GM11168 (cell line): ENCODE results near the gene PRXL2A.

ENCODE experiments used
- in situ Hi-C: fragments of 300-500 bp; cut with MboI; formaldehyde crosslinking; loops from one replicate; pipeline ENCODE4 v1.12.0; 2022; ENCODE audit warnings: low sequenced_read_pairs; ENCODE audit not compliant: unreplicated experiment

Gene PRXL2A

DNA sequence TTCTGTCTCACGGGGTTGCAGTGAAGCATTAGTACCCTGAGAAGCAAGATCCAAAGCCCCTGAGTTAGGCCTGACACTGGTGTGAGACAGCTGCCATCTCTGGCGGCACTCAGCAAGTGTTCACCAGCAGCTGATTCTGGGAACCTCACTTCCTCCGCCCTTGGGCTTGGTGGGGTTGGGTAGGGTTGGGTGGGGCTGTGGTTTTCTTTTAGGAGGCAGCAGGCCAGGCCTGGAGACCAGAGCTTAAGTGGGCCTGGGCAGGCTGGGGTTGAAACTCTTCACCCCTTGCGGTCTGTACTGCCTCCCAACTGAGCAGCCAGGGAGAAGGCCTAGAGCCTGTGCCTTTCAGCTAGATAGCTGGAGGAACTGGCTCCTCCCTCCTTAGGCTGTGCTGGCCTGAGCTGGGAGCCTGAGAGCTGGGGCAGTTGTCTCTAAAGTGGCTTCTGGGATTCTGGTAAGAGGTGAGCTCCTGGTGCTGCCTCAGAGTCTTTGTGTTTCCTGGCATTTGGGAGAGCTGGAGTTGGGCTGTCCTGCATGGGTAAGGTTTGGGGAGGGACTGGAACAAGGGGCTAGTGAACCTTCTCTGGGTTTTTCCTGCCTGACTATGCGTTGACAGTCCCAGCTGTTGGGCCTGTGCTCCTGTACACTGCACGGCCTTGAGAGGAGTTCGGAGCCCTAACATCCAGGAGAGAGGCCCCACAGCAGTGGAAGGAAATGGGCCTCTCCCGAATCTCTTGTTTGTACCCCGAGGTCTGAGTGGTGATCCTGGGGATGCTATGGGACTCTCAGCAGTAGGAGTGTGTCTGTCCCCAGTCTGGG is 50.9 kb downstream of the PRXL2A start:
- in situ Hi-C loops: no loop called here

DNA sequence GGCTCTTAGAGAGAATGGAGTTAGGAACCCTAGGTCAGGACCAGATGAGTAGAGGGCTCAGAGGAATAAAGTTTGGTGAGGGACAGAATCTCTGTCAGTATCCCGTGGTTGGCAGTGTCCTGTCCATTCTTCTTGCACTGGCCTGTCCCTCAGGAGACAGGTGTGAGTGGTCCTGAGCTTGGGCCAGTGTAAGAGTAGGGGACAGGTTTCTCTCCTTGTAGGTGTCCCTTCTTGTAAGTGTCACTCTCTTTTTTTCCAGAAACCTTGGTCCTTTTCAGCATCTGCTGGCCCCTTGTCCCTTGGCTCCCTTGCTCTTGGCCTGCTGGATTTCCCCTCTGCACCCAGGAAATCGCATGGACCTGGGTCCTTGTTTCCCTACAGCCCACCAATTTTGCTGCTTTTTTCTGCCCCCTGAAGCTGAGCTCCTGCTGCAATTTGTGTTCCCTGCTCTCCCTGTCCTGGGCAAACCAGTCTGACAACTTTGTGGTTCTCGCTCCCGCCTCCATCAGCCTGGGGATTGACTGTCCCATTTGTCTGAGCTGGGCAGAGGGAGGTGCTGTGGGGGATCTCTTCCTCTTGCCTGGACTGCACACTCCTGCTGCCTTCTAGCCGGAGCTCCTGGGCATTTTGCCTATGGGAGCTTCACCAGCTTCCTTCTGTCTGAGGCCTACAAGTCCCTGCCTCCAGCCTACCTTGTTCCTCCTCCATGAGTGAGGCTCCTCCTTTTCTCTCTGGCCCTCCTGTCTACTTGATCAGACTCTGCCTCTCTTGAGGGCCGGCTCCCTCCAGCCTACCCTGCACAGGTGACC is 52.3 kb downstream of the PRXL2A start:
- in situ Hi-C loops: no loop called here

DNA sequence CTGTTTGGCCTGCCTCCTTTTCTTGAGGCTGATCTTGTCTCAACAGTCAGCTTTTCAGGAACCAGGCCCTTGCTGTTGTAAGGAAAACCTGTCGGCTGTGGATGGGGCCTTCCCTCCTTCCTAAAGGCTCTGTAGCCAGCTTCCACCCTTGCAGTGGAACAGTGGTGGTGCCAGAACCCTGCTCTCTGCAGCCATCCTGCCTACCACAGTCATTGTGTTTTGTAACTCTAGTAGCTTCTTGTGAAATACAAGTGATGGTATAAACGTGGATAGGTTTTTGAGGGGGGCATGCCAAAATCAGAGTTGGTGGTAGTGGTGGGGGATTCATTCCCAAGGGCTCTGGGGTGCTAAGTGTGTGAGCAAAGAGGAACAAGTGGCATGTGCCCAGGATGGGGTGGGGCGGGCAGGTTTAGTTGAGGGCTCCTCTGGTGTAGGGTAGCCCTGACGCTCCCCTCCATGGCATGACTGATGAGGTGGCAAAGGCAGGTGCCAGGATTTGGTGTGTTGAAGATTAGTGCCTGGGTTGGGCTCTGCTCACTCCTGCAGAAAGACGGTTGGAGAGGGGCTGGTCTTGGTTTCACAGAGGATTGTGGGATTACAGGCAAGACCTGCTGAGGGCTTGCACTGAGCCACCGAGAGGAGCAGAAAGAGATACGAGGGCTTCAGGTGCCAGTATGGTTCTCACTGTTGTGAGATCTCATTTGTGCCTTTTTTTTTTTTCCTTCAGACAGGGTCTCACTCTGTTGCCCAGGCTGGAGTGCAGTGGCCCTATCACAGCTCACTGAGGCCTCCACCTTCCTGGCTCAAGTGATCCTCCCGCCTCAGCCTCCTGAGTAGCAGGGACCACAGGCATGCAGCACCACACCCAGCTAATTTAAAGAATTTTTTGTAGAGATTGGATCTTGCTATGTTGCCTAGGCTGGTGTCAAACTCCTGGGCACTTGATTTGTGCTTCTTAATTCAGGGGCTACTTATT is 53.1 kb downstream of the PRXL2A start:
- in situ Hi-C loops: no loop called here

DNA sequence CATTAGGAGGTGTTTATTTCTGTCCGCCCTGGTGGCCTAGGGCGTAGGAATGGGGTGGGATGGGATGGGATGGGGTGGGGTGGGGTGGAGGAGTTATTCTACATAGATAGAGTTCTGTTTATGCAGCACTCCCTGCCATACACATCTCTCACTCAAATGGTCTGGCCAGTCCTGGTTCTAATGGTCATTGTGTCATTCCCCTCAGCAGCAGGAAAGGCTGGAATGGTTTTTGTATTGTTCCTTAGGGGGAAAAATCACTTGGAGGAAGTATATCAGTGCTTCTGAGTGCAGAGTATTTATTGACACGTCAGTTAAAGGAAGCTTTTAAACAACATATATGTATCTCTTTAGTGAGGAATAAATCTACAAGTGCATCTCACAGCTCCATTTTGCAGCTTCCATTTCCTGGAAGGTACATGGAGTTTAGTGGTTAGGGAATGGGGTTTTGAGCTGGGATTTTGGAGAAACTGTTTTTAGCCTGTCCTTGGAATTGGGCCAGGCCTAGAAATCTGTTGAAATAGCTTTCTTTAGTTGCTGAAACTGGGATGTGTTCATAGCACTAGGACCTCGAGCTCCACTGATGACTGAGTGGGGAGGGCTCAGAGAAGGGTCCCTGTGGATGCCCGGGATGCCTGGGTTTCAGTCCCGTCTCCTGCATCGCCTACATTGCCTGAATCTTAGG is 54.1 kb downstream of the PRXL2A start:
- in situ Hi-C loops: no loop called here

DNA sequence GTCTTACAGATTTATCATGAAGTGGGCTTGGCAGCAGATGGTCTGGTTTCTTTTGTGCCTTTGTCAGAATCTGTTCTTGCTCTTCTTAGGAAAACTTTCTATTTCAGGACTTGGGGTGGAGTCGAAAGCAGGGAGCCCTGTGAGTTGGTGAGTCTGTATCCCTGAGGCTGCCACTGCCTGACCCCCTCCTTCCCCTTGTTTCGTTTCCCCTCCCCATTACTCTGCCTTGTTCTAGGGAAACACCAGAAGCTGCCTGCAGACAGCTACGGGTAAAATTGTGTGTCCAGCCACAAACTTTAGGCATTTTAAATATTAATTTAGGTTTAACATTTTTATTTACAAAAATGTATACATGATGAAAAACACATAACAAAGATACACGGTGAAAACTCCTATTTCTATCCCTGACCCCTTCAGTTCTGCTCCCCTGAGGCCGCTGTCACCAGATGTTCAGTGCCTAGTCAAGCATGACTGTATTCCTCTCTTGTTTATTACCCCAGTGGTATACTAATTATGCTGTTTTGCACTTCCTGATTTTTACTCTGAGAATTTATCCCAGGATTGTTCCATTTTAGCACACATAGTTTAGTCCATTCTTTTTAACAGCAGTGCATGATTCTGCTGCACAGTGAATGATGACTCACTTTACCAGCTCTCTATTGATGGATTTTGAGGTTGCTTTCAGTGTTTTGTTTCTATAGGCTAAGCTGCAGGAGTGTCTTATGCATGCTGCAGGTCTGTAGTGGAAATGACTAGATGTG is 54.8 kb downstream of the PRXL2A start:
- in situ Hi-C loops: no loop called here

DNA sequence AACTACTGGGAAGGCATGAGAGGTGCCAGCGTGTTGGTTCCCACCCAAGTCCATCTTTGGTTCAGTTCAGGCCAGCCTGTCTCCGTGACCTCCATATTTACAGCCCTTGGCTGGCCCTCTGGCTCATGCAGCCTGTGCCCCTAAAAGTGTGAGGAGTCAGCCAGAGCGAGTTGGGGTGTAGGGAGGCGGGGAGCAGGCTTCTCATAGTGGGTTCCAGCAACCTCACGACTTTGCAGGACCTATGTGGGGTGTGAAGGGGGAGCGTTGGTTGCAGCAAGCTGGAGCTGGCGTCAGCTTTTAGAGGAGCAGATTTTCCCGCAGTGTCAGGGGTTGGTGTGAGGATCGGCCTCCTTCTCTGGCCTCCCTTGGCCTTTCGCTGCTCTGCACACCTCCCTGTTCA is 55.5 kb downstream of the PRXL2A start:
- in situ Hi-C loops: no loop called here

DNA sequence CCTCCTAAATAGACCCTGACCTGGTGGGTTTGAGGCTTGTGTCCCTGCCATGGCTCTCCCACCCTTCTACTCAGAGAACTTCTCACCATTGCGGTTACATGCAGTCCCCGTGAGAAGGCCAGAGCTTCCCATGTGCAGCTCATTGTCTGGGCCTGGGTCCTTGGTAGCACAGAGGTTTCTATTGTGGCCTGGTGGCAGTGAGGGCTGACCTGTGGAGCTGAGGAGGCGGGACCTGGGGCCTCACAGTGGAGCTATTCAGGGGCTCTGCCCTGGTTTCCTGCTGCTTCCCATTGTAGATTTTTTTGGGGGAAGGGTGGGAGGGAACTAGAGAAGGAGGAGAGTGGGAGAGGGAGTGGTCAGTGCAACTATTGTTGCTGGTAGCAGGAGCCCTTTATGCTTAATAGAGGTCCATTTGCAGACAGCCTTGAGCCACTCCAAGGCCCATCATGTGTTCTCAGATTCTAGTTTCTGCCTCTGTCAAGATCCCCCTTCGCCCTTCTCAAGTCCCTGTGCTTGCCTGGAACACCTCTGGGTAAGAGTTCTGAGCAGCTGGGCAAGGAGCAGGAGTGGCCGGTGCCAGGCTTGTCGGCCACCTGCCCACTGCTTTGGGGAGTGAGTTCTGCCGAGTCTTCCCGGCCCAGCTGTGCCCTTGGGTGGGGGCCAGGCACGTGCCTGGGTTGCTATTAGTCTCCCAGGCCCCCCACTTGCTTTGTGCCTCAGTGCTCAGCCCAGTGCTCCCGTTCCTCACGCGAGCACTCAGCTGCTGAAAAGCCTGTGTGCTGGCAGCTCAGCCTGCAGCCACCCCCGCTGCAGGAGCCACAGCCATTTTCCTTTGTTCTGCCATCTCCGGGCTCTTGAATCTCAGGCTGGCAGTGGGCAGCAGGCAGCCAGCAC is 56.5 kb downstream of the PRXL2A start:
- in situ Hi-C loops: no loop called here

DNA sequence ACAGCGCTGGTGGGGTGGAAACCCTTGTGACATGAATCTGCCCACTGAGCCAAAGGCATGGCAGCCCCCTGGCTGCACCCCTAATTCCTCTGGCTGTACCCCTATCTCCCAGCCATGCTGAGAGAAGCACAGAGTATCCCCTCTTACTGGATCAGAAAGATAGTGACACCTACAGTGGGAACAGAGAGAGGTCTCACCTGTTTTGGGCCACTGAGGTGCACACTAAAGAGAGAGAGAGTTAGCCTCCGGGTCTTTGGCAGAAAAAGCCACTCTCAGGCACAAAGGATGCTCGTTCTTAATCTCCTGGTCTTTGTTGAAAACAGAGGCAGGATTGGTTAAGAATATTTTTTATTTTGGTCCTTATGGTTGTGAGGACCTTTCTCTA is 57.1 kb downstream of the PRXL2A start:
- in situ Hi-C loops: no loop called here

DNA sequence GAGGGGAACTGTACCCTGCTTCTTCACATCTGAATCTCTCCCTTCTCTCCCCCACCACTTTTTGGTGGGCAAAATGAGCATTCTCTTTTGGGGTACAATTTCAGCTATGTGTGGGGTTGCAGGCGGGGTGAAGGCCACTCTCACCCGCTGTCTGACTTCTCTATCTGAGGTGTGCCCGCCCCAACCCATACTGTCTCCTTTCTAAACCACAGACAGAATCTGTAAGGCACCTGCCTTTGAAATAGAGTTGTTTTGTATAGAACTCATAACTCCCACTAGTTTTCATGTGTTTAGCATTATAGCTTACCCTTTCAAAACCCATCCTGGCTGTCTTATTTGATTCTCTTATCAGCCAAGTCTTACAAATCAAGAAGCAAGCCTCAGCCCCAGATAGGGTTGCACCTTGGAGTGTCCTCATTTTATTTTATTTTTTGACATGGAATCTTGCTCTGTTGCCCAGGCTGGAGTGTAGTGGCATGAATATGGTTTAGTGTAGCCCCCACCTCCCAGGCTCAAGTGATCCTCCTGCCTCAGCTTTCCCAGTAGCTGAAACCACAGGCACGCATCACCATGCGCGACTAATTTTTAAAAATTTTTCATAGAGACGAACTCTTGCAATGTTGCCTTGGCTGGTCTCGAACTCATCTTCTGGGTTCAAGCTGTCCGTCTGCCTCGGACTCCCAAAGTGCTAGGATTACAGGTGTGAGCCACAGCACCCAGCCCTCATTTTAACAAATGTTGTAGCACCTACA is 57.7 kb downstream of the PRXL2A start:
- in situ Hi-C loops: no loop called here

DNA sequence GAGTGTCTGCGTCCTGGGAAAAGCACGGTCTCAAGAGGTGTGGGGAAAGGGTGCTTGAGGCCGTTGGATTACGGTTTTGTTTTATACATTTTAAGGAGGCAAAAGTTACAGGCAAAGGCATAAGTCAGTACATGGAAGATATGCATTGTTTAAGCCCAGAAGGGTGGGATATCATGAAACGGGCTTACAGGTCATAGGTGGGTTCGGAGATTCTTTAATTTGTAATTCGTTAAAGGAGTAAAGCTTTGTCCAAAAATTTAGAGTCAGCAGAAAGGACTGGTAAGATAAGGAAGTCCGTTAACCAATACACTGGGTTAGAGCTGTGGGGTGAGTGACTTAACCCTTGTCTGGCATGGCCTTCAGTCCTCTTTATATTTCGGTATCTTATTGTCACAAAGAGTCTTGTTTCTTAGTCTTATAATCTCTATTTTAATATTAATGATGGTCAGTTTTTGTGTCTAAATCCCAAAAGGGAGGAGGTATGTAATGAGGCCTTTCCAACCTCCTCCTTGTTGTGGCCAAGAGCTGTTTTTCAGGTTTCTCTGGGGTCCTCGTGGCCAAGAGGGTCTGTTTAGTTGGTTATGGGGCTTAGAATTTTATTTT is 58.5 kb downstream of the PRXL2A start:
- in situ Hi-C loops: no loop called here

DNA sequence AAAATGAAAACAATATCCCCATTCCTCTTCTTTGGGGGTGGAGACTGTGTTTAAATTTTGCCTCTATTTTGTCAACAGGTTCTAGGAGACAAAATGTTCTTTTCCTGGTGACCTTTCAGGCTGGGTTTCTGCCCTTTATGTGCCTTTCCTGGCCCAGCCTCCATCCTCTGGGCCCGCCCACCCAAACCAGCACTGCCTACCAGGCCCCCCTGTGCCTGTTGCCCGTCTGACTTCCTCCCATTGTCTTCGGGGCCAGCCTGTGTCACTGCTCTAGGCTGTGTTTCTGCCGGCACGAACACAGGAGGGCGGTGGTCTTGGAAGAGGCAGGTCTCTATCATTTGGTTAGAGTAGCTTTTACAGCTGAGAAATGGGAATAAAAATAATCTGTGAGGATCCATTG is 59.7 kb downstream of the PRXL2A start:
- in situ Hi-C loops: no loop called here

DNA sequence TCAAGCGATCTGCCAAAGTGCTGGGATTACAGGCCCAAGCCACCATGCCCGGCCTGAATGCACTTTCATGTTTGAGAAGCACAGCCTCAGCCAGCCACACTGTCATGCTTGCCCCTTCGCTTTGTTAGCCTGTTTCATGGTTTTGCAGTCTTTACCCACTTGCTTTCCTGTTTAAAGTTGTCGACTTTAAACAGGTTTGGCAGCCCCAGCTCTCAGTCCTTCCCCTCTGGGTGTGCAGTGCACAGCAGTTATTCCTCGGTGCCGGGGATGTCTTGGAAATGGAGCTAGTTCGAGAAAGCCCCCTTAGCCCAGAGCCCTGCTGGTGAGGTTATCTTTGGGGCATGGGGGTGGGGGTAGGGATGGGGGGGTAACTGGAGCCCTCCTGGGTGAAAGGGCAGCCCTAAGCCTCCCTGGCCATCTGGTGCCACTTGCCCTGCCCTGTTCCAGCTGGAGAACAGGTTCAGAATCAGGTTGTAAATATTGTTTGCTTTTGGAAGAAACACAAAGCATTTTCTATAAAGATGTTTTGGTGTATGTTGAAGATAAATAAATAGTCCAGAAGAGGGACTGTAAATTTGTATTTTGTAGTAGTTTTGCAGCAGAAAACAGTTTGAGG is 60.6 kb downstream of the PRXL2A start:
- in situ Hi-C loops: no loop called here

DNA sequence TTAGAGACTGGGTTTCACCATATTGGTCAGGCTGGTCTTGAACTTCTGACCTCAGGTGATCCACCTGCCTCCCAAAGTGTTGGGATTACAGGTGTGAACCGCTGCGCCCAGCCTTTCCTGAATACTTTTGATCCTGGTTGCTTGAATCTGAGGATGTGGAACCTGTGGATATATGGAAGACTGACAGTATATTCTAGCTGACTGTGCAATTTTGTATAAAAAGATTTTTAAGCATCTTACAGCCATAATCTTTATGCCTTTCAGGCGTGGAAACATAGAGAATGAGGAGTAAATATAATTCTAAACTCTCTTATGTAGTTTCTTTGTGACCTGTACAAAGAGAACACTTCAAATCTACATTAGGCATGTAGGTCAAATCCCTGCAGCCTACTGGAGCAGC is 61.9 kb downstream of the PRXL2A start:
- in situ Hi-C loops: no loop called here

DNA sequence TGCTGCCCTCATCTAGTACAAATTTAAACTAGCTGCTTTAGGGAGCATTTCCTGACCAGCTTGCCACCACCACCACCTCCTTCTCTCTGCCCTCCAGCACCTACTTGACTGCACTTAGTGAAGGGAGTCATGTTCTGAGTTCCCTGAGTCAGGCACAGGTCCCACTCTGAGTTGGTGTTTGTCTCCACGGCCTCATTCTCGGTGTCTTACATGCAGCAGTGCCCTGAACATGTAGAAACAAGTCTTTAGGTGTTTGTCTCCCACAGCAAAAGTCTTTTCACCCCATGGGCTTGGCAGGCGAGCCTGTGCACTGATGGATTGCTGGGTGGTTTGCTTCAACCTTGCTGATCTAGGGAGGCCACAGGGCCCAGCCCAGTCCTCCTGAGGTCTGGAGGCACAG is 62.6 kb downstream of the PRXL2A start:
- in situ Hi-C loops: no loop called here

DNA sequence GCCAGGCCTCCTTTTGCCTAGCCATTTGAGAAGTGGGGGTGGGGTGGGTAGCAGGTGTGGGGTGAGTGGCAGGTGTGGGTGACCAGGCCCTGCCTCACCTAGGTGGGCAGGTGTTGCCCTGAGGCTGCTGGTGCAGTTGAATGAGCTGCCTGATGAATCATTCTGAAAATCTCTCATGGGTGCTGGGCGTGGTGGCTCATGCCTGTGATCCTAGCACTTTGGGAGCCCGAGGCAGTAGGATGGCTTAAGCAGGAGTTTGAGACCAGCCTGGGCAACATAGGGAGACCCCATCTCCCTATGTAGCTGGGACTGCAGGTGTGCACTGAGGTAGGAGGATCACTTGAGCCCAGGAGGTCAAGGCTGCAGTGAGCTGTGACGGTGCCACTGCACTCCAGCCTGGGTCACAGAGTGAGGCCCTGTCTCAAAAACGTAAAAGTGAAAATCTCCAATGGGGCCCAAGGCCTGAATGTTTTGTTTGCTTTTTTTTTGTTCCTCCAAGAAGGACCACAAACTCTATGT is 63.4 kb downstream of the PRXL2A start:
- in situ Hi-C loops: no loop called here

DNA sequence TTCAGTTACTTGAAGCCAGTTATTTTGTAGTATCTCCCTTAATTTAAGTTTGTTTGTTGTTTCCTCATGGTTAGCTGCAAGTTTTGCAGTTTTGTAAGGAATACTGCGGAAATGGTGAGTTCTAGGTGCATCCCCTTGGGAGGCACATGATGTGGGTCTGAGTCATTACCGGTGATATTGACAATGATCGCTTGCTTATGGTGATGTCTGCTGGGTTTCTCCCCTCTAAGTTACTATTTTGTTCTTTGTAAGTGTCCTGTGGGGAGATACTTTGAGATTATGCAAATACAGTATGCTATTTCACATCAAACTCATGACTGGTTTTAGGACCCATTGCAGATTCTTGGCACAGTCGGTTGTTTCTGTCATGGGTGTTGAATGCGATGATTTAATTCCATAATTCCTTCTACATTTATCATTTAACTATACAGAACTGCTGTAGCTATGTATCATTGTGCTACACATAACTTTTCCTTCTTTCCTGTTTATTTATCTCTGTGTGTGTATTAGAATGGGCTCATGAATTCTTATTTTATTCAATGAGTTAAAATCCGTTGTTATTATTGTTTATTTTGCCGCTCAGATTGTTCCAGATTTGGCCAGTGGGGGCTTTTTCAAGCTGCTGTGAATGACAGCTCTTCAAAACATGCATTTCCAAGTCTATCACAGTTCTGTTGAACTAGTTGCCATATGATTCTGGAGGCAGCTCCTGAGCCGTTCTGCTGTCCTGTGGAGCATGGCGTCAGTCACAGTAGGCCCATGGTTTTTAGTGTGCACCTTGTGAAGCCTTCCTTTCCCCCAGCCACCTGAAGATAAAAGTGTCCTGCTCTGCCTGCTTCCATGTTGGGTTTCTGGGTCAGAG is 64.1 kb downstream of the PRXL2A start:
- in situ Hi-C loops: no loop called here
